Superior temporal gyrus (tissue), 1 donor: ENCODE measurements around the gene NKAIN4.

Experiments used
- DNase-seq: peaks from one replicate; pipeline ENCODE4 v3.0.0-alpha.2; 2016; ENCODE audit errors: extremely low spot score

NKAIN4 gene

DNA sequence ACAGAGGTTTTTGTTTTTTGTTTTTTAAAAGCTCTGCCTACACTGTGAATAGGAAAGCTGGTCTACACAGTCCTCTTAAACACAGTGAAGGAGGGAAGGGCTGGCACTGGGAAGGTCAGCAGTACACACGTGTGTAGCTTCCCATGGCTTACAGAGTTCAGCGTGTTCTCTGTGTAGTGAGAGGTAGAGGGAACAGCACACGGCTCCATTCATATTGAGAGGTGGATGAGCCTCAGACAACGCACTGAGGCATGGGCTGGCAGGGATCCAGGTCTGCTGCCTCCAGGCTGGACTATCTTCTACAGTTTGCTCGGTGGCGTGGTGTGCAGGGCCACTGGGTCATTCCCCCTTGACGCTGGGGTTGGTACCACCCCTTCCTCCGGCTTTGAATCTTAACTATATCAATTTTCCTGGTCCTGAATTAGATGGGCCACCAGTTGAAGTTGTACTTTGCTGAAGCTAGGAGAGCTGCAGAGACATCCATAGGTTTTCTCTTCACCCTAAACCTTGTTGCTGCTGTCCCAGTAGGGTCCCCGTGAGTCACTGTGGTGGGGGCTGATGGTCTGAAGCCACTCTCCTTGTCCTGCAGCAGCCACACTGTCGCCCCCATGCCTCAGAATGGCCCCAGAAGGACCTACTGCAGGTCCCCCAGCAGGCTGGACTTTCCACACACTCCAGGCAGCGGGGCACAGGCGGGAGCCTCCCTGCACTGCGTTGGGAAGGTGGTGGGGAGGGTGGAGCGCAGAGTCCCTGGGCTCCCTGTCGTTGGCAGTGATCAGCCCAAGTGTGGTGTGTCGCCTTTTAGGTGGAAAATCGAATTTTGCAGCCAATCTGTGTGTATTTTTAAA, 20.3 kb upstream of the NKAIN4 start:
- no peak for DNase-seq

DNA sequence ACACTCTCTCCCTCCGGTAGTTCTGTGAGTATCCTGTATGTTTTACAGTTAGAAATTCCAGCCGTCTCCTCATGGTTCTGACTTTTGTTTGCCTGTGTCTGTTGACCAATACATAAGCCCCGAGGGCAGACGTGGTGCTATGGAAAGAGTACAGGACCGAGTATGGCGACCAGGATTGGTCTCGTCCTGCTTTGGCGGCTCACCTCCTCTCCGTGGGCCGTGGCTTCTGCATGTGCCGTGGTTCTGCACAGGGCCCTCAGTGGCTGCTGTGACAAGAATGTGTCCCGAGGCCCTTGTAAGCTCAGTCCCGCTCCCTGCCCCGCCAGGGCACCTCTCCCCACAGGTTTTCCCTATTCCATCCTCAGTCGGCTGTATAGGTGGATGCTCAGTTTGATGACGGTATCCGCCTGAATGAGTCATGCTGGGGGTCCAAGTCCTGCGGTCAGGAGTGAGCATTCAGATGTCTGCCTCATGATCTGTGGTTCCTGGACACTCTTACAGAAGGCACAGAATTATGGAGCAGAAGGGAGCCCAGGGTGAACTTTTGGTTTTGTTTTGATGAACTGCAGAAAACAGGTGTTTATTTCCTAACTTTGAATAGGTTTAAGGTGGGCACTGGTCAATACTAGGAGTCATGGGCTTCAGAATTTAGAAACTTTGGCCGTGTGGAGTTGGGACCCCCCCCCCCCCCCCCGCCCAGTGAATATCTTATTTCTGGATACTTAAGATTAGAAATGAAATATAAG, 19.5 kb upstream of the NKAIN4 start:
- no peak for DNase-seq

DNA sequence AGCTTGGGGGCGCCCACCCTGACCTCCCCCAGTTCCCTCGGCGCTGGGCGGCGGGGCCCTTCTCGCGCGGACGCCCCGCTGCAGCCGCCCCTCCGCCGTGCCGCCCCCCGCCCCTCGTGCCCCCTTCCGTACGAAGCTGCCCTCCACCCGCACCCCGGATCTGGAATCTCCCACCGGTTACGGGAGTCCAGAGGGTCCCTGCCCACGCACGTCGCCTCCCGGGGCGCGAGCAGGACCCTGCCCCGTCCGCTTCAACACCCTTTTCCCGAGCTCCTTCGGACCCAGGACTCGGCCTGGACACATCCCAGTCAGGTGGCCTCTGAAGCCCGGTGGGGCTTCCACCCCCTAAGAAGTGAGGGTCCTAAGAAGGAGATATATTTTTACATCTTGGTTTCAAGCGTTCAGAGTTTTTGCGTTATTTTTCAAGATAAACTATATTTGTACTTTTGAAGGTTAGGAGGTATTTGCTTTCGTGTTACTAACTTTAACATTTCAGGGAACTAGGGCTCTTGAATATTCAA, 18.9 kb upstream of the NKAIN4 start:
- no peak for DNase-seq

DNA sequence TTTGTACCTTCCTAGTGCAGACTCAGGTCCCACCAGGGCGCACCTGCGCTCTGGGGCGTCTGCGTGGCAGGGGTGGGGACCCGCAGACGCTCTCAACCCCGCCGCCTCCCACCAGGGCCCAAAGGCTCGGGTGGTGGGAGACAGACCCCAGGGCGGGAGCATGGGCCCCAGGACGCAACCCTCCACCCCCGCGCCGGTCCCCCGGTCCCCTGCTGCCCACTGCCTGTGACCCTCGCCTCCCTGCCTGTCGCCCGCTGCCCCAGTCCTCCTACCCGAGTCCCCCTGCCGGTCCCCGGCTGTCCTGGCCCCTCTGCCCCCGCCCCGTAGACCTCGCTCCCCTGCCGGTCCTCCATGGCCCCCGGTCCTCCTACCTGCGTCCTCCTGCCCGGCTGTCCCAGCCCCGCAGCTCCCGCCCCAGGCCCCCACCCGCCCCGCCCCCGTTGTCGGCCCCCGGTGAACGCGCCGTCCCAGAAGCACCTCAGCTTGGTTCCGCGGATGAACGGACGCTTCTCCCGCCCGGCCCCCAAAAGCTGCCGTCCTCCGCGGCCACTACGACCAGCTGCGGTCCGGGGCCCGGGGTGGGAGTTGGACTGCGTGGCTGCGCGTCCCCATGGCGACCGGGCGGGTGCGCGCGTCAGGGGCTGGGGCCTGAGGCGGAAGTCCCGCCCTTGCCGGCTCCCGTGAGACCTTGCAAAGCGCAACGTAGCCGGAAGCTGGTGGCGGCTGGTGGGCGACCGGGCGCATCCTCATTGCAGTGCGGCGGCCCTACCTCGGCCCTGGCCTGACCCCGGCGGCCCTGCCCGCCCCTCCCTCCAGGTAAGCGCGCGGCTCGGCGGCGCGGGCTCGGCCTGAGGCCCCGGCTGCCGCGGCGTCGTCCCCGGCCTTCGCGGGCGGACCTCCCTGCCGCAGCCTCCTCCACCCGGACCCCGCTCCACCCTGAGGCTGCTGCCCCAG, 18.1 kb upstream of the NKAIN4 start, which contains the start of gene ARFGAP1:
Gene ARFGAP1 (plus strand): TSS at position 709 of the 954 bp plus-strand sequence. CDS start 2,768 bp downstream, outside the sequence.
- peak; percentile 86 for DNase-seq

DNA sequence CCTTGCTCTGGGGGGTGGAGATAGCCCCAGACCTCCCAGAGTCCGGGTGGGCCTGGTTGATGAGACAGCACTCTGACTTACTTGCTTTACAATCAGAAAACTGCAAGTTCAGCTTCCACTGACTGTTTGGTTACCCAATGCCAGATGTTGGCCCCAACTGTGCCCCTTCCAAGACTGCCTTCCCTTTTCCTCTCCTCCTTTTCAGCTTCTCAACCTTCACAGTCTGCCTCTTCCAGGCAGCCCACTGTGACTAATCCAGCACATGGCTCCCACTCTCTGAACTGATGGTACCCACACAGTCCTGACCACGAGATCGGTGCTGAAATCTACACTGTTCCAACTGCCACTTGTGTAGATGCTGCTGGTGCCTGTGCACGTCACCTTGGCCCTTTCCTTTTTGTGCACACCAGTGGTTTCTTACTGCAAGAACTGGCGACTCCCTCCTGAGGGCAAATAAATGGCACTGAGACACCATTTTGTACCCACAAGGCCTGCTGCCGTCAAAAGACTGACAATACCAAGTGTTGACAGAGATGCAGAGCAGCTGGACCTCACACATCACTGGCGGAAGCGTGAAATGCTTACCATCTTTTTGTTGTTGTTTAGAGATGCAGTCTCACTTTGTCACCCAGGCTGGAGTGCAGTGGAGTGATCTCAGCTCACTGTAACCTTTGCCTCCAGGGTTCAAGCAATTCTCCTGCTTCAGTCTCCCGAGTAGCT, 16.5 kb upstream of the NKAIN4 start:
- DNase-seq, result no peak

DNA sequence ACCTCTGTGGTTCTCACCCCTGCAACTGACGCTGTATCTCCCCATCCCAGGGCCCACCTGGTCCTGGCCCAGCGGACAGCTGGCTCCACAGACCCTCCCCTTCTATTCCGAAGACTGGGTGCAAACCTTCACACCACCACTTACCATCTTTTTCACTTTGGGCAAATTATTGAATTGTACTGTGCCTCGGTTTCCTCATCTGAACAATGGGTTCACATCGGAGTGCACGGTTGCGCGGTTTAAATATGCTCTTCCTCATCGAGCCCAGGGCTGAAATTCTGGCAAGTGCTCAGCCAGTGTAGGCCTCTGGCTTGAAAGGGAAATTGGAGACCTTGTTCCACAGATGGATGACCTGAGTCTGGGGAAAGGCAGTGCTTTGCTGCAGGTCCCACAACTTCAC, 15.5 kb upstream of the NKAIN4 start:
- DNase-seq, result no peak

DNA sequence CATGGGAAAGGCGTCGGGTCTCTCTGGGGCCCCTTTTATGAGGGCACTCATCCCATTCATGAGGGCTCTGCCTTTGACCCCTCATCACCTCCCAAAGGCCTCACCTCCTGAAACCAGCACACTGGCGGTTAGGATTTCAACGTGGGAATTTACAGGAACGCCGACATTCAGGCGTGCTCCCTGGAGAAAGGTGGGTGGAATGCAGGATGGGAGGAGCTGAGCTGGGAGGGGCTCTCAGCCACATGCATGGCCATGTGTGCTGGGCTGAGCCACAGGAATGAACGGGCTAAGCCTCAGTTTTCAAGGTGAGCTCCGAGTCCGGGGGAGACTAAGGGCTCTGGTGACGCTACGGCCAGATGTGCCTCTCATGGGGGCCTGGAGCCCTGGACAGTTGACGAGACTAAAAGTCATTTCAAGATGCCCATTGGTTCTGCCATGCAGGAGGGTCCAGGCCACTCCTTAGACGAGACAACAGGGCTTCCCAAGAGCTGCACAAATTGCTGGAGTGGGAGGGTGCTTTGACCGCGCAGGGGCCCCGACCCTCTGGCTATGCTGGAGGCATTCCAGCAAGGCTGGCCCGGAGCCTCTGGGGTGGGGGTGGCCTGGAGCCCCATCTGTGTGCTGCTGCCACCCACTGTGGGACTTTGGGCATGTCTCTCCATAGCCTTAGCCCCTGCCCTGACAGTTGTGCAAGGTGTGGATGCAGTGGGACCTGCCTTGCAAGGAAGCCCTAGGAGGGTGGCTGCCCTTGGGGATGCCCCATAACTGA, 14.6 kb upstream of the NKAIN4 start:
- DNase-seq, result no peak

DNA sequence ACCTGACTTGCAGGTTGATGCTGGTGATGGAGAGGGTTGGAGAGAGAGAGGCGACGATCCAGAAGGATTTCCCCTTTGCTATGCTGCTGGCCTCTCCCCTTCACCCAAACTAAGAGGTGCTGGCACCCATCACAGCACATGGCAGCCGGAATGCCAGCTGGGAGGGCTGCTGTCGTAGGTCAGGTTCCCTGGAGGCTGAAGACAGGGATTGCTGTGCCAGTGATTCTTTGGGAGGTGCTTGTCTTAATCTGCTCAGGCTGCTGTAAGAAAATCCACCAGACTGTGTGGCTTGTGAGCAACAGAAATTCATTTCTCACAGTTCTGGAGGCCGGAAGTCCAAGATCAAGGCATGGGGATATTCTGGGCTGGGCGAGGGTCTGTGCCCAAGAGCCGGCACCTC, 14.0 kb upstream of the NKAIN4 start:
- no peak for DNase-seq

DNA sequence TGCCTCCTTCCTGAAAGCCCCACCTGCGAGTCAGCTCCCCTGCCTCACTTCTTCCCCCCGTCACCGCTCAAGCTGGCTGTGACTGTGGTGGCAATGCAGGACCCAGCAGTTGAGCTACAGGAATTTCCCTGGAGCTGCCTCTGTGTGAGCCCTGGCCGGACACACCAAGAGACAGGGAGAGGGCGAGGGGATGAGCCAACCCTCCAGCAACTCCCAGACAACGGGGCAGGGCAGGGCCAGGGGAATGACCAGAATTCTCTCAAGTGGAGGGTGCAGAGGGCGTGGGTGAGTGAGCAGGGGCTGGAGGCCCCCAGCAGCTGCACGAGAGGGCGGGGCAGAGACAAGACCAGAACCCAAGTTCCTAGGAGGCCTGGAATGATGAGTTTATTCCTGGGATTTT, 13.4 kb upstream of the NKAIN4 start:
- no peak for DNase-seq

DNA sequence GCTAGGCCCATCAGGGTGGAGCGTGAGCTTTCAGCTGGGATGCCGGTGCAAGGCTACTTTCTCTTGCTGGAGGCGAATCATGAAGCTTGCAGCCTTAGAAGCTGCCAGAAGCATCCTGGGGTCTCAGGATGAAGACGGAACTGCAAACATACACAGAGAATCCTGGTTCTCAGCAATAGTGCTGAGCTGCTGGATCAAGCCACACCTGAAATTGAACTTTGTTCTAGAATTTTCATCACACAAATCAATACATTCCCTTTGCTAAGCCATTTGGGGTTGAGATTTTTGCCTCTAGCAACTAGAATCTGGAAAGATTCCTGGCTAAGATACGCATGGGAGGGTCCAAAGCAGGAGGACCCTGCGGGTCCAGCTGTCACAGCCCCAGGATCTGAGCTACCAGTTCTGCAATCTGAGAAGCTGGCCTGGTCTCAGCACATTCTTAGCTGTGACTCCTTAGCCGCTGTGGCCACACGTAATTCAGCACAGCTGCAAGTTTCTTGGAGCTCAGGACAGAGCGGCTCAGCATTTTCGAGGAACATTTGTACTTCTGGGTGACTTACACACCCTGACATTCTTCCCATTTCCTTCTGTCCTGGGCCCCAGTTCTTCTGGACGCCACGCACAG, 11.7 kb upstream of the NKAIN4 start:
- no peak for DNase-seq

DNA sequence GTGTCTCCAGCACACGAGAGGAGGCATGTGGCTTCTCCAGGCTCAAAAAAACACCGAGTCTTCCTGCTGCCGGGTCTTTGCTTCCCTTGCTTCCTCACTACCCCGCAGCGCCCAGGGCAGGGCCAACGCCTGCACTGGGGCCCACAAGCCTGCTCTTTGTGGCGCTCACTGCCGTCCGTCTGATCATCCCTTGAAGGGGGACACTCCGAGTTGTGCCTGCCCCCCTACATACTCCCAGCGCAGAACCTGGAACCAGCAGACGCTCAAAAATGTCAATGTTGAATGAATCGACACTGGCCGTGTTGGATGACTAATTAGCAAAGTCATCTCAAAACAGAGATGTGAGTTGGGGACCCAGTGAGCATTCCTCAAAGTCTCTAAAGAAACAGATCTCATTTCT, 10.3 kb upstream of the NKAIN4 start:
- no peak for DNase-seq

DNA sequence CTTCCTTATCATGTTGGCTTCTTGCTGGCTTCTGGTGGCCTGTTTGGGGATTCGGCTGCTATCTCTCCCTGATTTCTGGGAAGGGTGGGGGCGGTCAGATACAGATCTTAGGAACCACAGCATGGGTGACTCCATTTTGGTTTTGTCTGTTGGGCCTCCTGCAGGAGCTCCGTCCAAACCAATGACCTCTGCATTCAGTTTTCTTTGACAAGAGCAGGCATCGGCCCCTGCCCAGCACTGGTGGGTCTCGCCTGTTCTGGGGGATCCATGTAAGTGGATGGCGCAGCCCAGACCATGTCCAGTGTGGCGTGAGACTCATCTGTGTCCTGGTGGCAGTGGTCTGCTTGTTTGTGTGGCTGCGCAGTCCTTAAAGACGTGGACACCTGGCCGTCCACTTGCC, 9.7 kb upstream of the NKAIN4 start:
- no peak for DNase-seq

DNA sequence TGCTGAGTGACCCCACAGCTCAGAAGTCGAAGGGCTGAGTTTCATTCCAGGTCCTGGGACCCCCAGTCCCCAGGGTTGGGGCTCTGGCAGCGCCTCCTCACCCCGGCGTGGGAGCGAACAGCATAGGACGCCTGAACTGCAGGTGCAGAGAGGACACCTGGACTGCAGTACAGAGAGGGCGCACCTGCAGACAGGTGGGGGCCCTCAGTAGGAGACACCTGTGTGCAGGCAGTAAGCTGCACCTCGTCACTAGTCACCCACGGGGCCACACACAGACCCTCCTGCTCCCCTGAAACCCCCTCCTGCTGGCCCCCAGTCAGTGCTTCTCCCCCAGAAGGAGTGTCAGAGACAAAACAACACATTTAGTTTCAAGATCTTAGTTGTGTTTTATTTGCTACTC, 8.6 kb upstream of the NKAIN4 start:
- DNase-seq, result no peak

DNA sequence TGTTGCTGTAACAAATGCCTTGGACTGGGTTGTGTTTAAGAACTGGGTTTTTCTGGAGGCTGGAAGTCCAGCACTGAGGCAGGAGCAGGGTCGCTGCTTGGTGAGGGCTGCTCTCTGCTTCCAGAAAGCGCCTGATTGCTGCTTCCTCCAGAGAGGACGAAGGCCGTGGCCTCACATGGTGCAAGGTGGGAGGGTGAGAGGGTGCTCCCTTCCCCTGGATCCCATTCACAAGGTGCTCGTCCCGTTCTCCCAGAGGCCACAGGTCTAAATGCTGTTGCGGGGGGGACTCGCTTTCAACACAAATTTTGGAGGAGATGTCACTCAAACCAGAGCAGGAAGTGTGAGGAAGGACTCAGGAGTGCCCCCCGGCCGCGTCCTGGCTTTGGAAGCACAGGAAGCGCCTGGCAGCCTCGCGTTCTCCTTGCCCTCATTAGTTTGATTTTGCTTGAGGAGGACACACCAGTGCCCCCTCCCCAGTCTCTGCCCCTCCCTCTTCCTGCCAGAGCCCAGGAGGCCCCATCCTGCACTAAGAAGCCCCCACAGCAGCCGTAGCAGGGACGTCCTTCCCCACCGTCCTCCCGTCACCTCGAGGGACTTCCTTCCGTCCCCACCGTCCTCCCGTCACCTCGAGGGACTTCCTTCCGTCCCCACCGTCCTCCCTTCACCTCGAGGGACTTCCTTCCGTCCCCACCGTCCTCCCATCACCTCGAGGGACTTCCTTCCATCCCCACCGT, 7.7 kb upstream of the NKAIN4 start:
- DNase-seq, result no peak

DNA sequence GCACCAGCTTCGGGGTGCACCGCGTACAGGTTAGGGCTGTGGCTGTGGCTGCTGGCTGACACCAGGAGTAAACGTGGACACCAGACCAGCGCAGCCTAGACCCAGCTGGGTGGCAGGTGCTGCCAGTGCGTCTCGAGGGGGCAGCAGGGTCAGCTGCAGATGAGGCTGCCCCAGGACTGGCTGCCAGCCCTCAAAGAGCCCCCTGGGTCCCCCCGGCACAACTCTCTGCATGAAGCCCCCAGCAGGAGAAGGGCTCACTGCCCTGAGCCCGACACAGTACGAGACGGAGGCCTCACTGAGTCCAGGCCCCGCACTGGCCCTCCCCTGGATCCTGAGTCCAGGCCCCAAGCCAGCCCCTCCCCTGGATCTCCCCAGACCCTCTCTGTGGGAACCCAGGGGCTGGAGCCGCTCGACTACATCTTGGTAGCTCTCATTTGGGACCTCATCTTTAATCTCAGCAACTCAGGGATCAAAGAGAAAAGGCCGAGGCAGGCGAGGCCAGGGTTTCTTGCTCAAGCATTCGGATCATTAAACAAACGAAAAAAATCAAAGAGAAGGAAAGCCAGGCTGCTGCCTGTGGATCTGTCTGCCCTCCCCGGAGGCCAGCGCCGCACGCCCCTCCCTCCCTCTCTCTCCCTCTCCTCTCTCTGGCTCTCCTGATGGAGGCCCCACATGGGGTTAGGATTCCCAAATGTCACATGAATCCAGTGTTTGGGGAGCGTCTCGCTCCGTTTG, 7.0 kb upstream of the NKAIN4 start:
- no peak for DNase-seq

DNA sequence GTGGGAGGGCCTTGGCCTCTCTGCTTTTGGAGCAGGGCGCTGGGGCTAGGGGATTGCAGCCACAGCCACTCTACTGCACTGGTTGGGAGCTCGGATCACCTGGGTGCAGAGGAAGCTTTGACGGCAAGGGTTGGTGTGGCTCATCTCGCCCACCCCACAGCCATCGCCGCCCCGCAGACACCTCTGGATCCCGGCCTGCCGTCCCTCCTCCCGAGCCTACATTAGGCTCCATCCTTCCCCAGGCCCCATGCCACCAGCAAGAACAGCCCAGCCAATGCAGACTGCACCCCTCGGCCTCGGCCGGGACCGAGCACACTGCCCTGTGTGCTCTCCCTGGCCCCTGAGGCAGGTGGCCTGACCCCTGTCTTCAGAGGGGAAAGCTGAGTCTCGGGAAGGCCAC, 6.3 kb upstream of the NKAIN4 start:
- no peak for DNase-seq

DNA sequence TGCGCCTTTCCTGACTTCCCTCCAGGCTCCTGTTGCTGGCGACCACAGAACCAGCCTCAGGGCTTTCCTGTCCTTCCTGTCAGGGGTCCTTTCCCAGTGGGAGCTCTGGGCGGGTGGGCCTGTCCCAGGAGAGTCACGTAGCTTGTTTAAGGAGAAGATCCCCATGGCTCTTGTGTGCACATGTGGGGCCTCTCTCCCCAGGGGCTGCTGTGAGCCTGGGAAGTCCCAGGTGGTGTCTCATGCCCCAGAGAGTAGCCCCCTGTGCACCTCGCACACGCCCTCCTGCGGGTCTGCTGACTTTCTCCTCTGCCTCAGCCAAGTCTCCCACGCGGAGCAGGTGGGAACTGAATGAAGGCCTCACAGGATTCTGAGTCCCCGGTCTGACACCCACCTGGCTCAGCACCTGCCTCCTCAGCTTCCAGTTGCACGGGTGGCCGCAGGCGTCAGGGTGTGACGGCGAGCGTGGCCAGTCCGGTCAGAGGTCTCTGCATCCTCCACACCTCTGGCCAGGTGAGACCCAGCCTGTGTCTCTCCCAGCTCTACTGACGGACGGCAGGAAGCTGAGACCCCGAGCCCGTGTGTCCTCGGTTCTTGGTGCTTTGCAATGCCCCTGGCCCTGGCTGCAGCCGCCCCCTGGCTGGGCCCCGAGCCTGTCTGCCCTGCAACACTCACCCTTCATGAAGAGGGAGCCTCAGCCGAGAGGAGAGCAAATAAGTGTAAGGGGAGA, 5.6 kb upstream of the NKAIN4 start:
- DNase-seq, result no peak

DNA sequence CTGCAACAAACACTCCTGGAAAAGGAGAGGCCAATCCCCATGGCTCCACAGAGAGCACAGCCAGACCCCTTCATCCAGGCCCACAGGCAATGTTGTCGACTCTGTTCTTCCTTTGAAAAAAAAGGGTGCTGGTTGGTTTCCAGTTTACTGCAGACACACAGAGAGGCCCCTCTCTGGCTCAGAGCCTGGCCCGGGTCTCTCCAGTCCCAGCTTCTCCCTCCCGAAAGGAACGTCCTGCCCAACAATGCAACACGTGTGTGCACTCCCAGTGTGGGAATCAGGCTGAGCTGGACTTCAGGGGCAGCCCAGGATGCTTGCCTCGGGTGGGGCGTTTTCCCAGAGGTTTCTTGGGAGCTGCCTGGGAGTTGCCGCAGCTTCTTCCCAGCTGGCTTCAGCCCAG, 4.5 kb upstream of the NKAIN4 start:
- no peak for DNase-seq
